GM13977 (cell line): ENCODE data around the gene BAIAP2.

ENCODE experiments used
- DNase-seq: peaks from one replicate; pipeline ENCODE4 v3.0.0; 2012; ENCODE audit warnings: low spot score
- CTCF ChIP-seq: IDR thresholded peaks from 2 replicates; pipeline ENCODE4 v1.5.1; 2012; ENCODE audit warnings: mild to moderate bottlenecking, control low read depth; ENCODE audit not compliant: insufficient read depth; ENCODE audit errors: extremely low read depth, missing control alignments
- in situ Hi-C: fragments of 300-500 bp; cut with MboI; formaldehyde crosslinking; loops from one replicate; pipeline ENCODE4 v1.12.0; 2022; ENCODE audit warnings: low sequenced_read_pairs, low pct_unique_long_range_greater_than_20kb, mixed read lengths, inconsistent platforms; ENCODE audit not compliant: unreplicated experiment

Gene BAIAP2

GRCh38 chr17:81036197-81036941 is 1.4 kb downstream of the BAIAP2 start:
- no peak for TF ChIP-seq CTCF
- DNase-seq, result no peak
- in situ Hi-C loops, result no loop called here

- in situ Hi-C loops, result no loop called here
- TF ChIP-seq CTCF, result no peak
- DNase-seq, result no peak
Observed at GRCh38 chr17:81037026-81037797, 2.3 kb downstream of the BAIAP2 start.

GRCh38 chr17:81037798-81038733 is 3.1 kb downstream of the BAIAP2 start:
- in situ Hi-C loops, result no loop called here
- DNase-seq, result no peak
- TF ChIP-seq CTCF, result no peak

- no peak for DNase-seq
- in situ Hi-C loops, result no loop called here
- TF ChIP-seq CTCF, result no peak
Observed at GRCh38 chr17:81039096-81039495, 4.1 kb downstream of the BAIAP2 start.

- DNase-seq, result no peak
- no peak for TF ChIP-seq CTCF
- in situ Hi-C loops, result no loop called here
Observed at GRCh38 chr17:81039854-81040758, 5.2 kb downstream of the BAIAP2 start.
